GM18505 (cell line): ENCODE results near the gene FAM234B.

ENCODE experiments used
- ATAC-seq: cut with Tn5 transposase; IDR thresholded peaks from one replicate; pipeline ENCODE4 v1.9.1; 2021; ENCODE audit not compliant: unreplicated experiment
- POLR2A ChIP-seq: IDR thresholded peaks from 4 replicates; pipeline ENCODE4 v1.6.1; 2011; ENCODE audit warnings: borderline replicate concordance; ENCODE audit not compliant: insufficient read depth, insufficient read length; ENCODE audit errors: extremely low read depth

The FAM234B gene

GRCh38 chr12:13099844-13100604 lies 55.8 kb downstream of the FAM234B start:
- ATAC-seq, result no peak
- TF ChIP-seq POLR2A, result no peak

- ATAC-seq, result no peak
- no peak for TF ChIP-seq POLR2A
These were observed 56.4 kb downstream of the FAM234B start for GRCh38 chr12:13100605-13100881.

GRCh38 chr12:13100882-13101769 lies 56.9 kb downstream of the FAM234B start:
- TF ChIP-seq POLR2A, result no peak
- ATAC-seq, result peak; percentile 87

DNA sequence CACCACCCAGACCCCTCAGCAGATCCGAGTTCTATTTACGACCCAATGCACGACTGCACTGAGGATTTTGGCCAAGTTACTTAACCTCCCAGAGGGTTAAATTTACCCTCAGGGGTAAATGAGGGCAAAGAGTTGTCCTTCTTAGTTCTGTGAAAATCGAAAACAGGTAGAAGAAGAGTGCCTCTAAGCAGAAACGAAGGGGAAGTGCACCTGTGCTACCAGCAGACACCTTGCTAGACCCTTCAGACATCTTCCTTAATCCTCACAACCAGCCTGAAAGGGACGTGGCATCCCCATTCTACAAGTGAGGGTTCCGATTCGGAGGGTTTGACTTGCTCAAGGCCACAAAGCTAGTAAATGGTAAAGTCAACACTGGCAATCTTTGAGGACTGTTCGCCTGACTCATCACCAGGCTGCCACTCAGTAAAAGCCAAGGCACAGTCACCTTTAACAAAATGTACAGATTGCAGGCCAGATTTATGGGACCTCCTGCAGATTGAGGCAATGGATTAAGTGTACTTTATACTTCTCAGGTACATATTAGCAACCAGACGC lies 57.7 kb downstream of the FAM234B start:
- TF ChIP-seq POLR2A, result no peak
- ATAC-seq, result no peak

GRCh38 chr12:13102461-13103195 lies 58.4 kb downstream of the FAM234B start:
- ATAC-seq, result no peak
- no peak for TF ChIP-seq POLR2A

- no peak for TF ChIP-seq POLR2A
- no peak for ATAC-seq
These were observed 59.3 kb downstream of the FAM234B start, which contains the start of gene GSG1 for GRCh38 chr12:13103391-13104033. GSG1 (minus strand) TSS chr12:13103667; CDS start chr12:13103512, 155 bp downstream.

DNA sequence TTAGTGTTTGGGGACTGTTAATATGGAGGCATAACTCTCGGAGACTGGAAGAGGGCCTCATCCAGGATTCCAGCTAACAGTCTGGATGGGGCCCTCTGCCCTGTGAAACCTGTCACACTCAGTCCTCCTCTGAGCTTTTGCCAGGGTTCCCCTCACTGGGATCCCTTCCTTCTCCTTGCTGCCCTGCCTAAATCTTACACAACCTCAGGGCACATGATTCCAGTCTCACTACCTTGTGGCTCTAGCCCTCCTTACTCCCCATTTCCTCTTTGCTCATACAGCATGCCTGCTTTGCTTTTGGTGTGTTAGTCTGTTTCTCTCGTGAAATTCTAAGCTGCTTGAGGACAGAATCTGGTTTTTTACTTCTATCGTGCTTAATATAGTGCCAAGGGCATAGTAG lies 60.2 kb downstream of the FAM234B start:
- ATAC-seq, result no peak
- no peak for TF ChIP-seq POLR2A

- no peak for ATAC-seq
- TF ChIP-seq POLR2A, result no peak
These were observed 61.6 kb downstream of the FAM234B start for GRCh38 chr12:13105781-13106180.

- no peak for TF ChIP-seq POLR2A
- ATAC-seq, result no peak
These were observed 62.5 kb downstream of the FAM234B start for GRCh38 chr12:13106666-13107065.

DNA sequence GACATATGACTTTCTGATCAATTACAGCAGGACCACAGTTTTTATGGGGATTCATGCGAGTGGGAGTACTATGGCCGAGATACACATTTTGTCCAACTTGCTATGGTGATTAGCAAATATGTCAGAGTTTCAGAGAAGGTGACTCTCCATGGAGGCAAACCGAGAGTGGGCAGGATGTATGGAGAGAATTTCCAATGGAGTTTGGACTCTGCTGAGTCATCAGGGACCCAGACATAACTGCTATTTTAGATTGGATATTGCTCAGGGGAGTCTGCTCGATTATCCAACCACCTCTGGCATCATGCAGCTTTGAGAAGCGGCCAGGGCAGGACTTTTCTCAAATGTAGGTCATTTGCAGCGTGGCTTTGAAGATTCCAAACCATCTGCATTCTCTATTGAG lies 68.8 kb downstream of the FAM234B start:
- no peak for ATAC-seq

GRCh38 chr12:13114251-13115052 lies 70.3 kb downstream of the FAM234B start:
- no peak for ATAC-seq

More for the DNA sequence above, 68.8 kb downstream of the FAM234B start:
- no peak for TF ChIP-seq POLR2A

GRCh38 chr12:13116259-13116658 lies 72.1 kb downstream of the FAM234B start:
- TF ChIP-seq POLR2A, result no peak
- no peak for ATAC-seq

More at GRCh38 chr12:13114251-13115052, 70.3 kb downstream of the FAM234B start:
- TF ChIP-seq POLR2A, result no peak
